ENCODE measurements around the gene TMEM225B. TPM values are rescaled to one million over a fixed set of nuclear protein-coding genes. Genes with fewer than 3 reads are reported as not detected.
"Not testable (repeated sequence)": the region's sequence is repeated elsewhere in the genome, so short reads cannot be mapped to it uniquely, and the experiment has no call there.

The TMEM225B gene
- polyA plus RNA-seq, 1 donor from 2014 or later: 2.9 TPM

- Histone ChIP-seq H3K27me3 (ENCODE audit: insufficient read depth, low read depth, low read length) (no peaks in the 10 kb centered on the region), H3K4me3 (ENCODE audit: low read length) (no peak overlapping the region), H2AFZ (ENCODE audit: low read depth, low read length) (no peak overlapping the region), H3K9ac (ENCODE audit: low read length) (no peak overlapping the region), H3K36me3 (ENCODE audit: insufficient read depth, low read length) (peaks cover 4% of the 10 kb centered on the region), H4K20me1 (ENCODE audit: insufficient read depth) (no peaks in the 10 kb centered on the region), H3K79me2 (replicated peaks; ENCODE audit: insufficient read depth, low read length) (no peaks in the 10 kb centered on the region), H3K4me2 (ENCODE audit: low read length) (no peak overlapping the region), H3K9me3 (ENCODE audit: low read length) (no peaks in the 10 kb centered on the region), H3K27ac (ENCODE audit: low read length) (no peak overlapping the region), H3K9me2 (ENCODE audit: insufficient read depth, low read length) (no peaks in the 10 kb centered on the region), H3F3A (ENCODE audit: insufficient read depth, low read length, poor library complexity, severe bottlenecking) (no peaks in the 10 kb centered on the region)
- TF ChIP-seq EZH2 (IDR thresholded peaks at IDR 0.05; ENCODE audit: borderline replicate concordance, insufficient read depth, low read length, poor library complexity, severe bottlenecking) (no peak), CTCF (IDR thresholded peaks at IDR 0.05; ENCODE audit: poor library complexity, severe bottlenecking) (no peak), EP300 (conservative IDR thresholded peaks at IDR 0.05; ENCODE audit: poor library complexity, severe bottlenecking) (no peak), RAD21 (conservative IDR thresholded peaks at IDR 0.05) (no peak), TAF1 (IDR thresholded peaks at IDR 0.05; ENCODE audit: low read depth) (no peak), MXI1 (conservative IDR thresholded peaks at IDR 0.05; ENCODE audit: poor library complexity, severe bottlenecking) (no peak), REST (IDR thresholded peaks at IDR 0.05; ENCODE audit: borderline replicate concordance) (no peak), POLR2AphosphoS5 (IDR thresholded peaks at IDR 0.05) (no peak), SMC3 (conservative IDR thresholded peaks at IDR 0.05; ENCODE audit: poor library complexity) (no peak)
Observed at GRCh38 chr7:99629643-99630042, 31.6 kb downstream of the TMEM225B start.

- H3K4me2 ChIP-seq (ENCODE audit: low read length): no peak overlapping the region
- no peak overlapping the region for H3K27ac ChIP-seq (ENCODE audit: low read length)
- H3F3A ChIP-seq (ENCODE audit: insufficient read depth, low read length, poor library complexity, severe bottlenecking): no peaks in the 10 kb centered on the region
- H3K79me2 ChIP-seq (replicated peaks; ENCODE audit: insufficient read depth, low read length): no peaks in the 10 kb centered on the region
- no peak overlapping the region for H3K4me3 ChIP-seq (ENCODE audit: low read length)
- no peak overlapping the region for H2AFZ ChIP-seq (ENCODE audit: low read depth, low read length)
- H3K9me3 ChIP-seq (ENCODE audit: low read length): no peaks in the 10 kb centered on the region
- H3K27me3 ChIP-seq (ENCODE audit: insufficient read depth, low read depth, low read length): no peaks in the 10 kb centered on the region
- peaks cover 3% of the 10 kb centered on the region for H3K36me3 ChIP-seq (ENCODE audit: insufficient read depth, low read length)
- H3K9ac ChIP-seq (ENCODE audit: low read length): no peak overlapping the region
- TF ChIP-seq MXI1 (conservative IDR thresholded peaks at IDR 0.05; ENCODE audit: poor library complexity, severe bottlenecking) (no peak), TAF1 (IDR thresholded peaks at IDR 0.05; ENCODE audit: low read depth) (no peak), RAD21 (conservative IDR thresholded peaks at IDR 0.05) (peak; percentile 64), SMC3 (conservative IDR thresholded peaks at IDR 0.05; ENCODE audit: poor library complexity) (peak; percentile 61), CTCF (IDR thresholded peaks at IDR 0.05; ENCODE audit: poor library complexity, severe bottlenecking) (peak; percentile 58), EP300 (conservative IDR thresholded peaks at IDR 0.05; ENCODE audit: poor library complexity, severe bottlenecking) (no peak), EZH2 (IDR thresholded peaks at IDR 0.05; ENCODE audit: borderline replicate concordance, insufficient read depth, low read length, poor library complexity, severe bottlenecking) (no peak), POLR2AphosphoS5 (IDR thresholded peaks at IDR 0.05) (no peak), REST (IDR thresholded peaks at IDR 0.05; ENCODE audit: borderline replicate concordance) (no peak)
- H4K20me1 ChIP-seq (ENCODE audit: insufficient read depth): no peaks in the 10 kb centered on the region
- no peaks in the 10 kb centered on the region for H3K9me2 ChIP-seq (ENCODE audit: insufficient read depth, low read length)
Observed at GRCh38 chr7:99631295-99632109, 33.4 kb downstream of the TMEM225B start.

GRCh38 chr7:99637414-99637813 lies 39.3 kb downstream of the TMEM225B start:
- H3K4me3 ChIP-seq (ENCODE audit: low read length); H3K27me3 ChIP-seq (ENCODE audit: insufficient read depth, low read depth, low read length); H3K9me3 ChIP-seq (ENCODE audit: low read length); H3F3A ChIP-seq (ENCODE audit: insufficient read depth, low read length, poor library complexity, severe bottlenecking); H2AFZ ChIP-seq (ENCODE audit: low read depth, low read length); H3K4me2 ChIP-seq (ENCODE audit: low read length); H4K20me1 ChIP-seq (ENCODE audit: insufficient read depth); H3K27ac ChIP-seq (ENCODE audit: low read length); H3K9ac ChIP-seq (ENCODE audit: low read length); H3K9me2 ChIP-seq (ENCODE audit: insufficient read depth, low read length); H3K36me3 ChIP-seq (ENCODE audit: insufficient read depth, low read length); H3K79me2 ChIP-seq (replicated peaks; ENCODE audit: insufficient read depth, low read length): not testable (repeated sequence)
